Calu3 (cell line): Measurements from ENCODE around the gene SURF4. TPM values are rescaled to one million over a fixed set of nuclear protein-coding genes. Genes with fewer than 3 reads are reported as not detected.

Experiments
- BruUV-seq: library from RNA; stranded (reverse); fragments of 400-500 nt; replicated peaks from 2 replicates; lab custom pipeline; 2021; lab: Mats Ljungman, UMichigan
- CTCF ChIA-PET: fragments of 300-600 bp; sonication (Branson Sonifier 250); formaldehyde crosslinking; loops from one replicate; lab custom pipeline; 2022; ENCODE audit warnings: antibody characterized with exemption; lab: Charles Lee
- DNase-seq: peaks from one replicate; pipeline ENCODE4 v3.0.0; 2022
- H3K27ac Mint-ChIP-seq: one replicate; pipeline ENCODE4 v1.8.0; 2022; ENCODE audit warnings: mixed read lengths; ENCODE audit not compliant: unreplicated experiment
- H3K27me3 Mint-ChIP-seq: one replicate; pipeline ENCODE4 v1.8.0; 2022; ENCODE audit warnings: mixed read lengths; ENCODE audit not compliant: unreplicated experiment
- H3K36me3 Mint-ChIP-seq: one replicate; pipeline ENCODE4 v1.8.0; 2022; ENCODE audit warnings: mild to moderate bottlenecking, moderate library complexity, mixed read lengths; ENCODE audit not compliant: insufficient read depth, unreplicated experiment
- H3K4me1 Mint-ChIP-seq: one replicate; pipeline ENCODE4 v1.8.0; 2022; ENCODE audit warnings: mild to moderate bottlenecking, low read depth, mixed read lengths; ENCODE audit not compliant: unreplicated experiment
- H3K4me3 Mint-ChIP-seq: one replicate; pipeline ENCODE4 v1.8.0; 2022; ENCODE audit warnings: mild to moderate bottlenecking, low read depth, moderate library complexity, mixed read lengths; ENCODE audit not compliant: unreplicated experiment
- H3K9me3 Mint-ChIP-seq: one replicate; pipeline ENCODE4 v1.8.0; 2022; ENCODE audit warnings: low read depth, mixed read lengths; ENCODE audit not compliant: unreplicated experiment
- intact Hi-C: fragments of 100-400 bp; cut with micrococcal nuclease; formaldehyde crosslinking; loops from one replicate; pipeline ENCODE4 v1.10.0; 2022; ENCODE audit not compliant: unreplicated experiment
- total RNA-seq: library from RNA; stranded (reverse); gene quantifications from 2 replicates; pipeline ENCODE4 v1.2.3, GENCODE V29; 2022
- TF ChIP-seq, protein P1 (sequence below): fragments of 200-600 bp; IDR thresholded peaks from one replicate; pipeline ENCODE4 v1.8.0; 2022; ENCODE audit warnings: antibody characterized with exemption; ENCODE audit not compliant: unreplicated experiment

The SURF4 gene
- total RNA-seq, 1 experiment from 2014 or later = 129 TPM

DNA sequence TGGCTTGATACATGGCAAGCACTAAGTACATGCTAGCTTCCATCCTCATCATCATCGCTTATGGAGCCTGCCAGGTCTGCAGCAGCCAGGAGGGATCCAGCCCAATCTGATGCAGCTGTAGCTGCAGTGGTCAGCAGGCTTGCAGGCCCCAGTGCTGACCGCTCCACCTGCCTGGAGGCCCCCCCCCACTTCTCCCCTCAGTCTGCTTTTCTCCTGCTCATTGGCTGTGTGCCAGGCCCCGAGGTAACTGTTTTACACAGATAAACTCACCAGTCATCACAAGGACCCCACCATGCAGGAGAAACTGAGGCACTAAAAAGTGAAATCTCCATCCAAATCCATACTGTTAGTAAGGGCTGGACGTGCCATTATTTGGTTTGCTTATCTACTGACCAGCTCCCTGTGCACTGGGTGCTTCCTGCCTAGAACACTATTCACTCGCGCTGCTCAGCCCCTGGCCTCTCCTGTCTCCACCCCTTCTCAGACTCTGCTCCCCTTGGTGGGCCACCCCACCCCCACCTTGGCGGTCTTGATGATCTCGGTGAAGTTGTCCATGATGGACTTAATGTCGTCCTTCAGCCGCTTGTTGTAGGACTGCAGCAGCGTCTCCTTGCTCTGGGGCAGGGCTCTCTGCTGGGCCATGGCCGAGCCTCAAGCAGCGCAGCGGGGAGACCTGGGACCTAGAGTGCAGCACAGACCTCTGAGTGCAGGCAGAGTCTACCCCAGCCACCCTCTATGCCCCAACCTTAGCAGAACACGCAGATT, 29.7 kb downstream of the SURF4 start:
- TF ChIP-seq, protein P1, sequence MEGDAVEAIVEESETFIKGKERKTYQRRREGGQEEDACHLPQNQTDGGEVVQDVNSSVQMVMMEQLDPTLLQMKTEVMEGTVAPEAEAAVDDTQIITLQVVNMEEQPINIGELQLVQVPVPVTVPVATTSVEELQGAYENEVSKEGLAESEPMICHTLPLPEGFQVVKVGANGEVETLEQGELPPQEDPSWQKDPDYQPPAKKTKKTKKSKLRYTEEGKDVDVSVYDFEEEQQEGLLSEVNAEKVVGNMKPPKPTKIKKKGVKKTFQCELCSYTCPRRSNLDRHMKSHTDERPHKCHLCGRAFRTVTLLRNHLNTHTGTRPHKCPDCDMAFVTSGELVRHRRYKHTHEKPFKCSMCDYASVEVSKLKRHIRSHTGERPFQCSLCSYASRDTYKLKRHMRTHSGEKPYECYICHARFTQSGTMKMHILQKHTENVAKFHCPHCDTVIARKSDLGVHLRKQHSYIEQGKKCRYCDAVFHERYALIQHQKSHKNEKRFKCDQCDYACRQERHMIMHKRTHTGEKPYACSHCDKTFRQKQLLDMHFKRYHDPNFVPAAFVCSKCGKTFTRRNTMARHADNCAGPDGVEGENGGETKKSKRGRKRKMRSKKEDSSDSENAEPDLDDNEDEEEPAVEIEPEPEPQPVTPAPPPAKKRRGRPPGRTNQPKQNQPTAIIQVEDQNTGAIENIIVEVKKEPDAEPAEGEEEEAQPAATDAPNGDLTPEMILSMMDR = no peak
- H3K4me1 Mint-ChIP-seq = peaks cover 6% of the 10 kb centered on the region
- BruUV-seq = no TSS peak
- no peak for DNase-seq
- CTCF ChIA-PET = no interaction called here
- intact Hi-C loops = loop anchor here (10.0 kb wide), 1 partner anchor 59 kb away; no protein-coding TSS in a partner anchor
- no peaks in the 10 kb centered on the region for H3K27me3 Mint-ChIP-seq
- H3K9me3 Mint-ChIP-seq = no peaks in the 10 kb centered on the region
- H3K4me3 Mint-ChIP-seq = peak overlapping the region; percentile 82
- H3K36me3 Mint-ChIP-seq = peaks cover 52% of the 10 kb centered on the region
- H3K27ac Mint-ChIP-seq = no peak overlapping the region

DNA sequence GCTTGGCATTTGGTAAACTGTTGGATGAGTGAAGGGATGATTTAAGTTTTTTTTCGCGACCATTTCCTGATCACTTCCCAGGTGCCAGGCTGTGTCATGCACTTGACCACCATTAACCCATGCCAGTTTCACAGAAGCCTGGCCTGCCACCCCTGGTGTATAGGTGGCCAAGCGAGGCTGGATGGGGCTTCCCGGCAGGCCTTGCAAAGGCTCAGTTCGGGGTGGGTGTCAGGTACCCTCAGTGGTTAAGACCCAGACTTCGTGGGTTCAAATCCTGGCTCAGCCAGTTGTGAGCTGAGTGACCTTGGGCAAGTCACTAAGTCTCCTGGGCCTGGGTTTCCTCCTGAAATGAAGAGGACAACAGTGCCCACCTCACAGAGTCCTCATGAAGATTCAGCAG, 30.3 kb downstream of the SURF4 start:
- no peaks in the 10 kb centered on the region for H3K27me3 Mint-ChIP-seq
- H3K9me3 Mint-ChIP-seq = no peaks in the 10 kb centered on the region
- CTCF ChIA-PET = no interaction called here
- no peak overlapping the region for H3K4me3 Mint-ChIP-seq
- no peak for DNase-seq
- TF ChIP-seq, protein P1 = no peak
- BruUV-seq = no TSS peak
- H3K4me1 Mint-ChIP-seq = peaks cover 6% of the 10 kb centered on the region
- no peak overlapping the region for H3K27ac Mint-ChIP-seq
- intact Hi-C loops = loop anchor here (10.0 kb wide), 1 partner anchor 59 kb away; no protein-coding TSS in a partner anchor
- peaks cover 49% of the 10 kb centered on the region for H3K36me3 Mint-ChIP-seq

DNA sequence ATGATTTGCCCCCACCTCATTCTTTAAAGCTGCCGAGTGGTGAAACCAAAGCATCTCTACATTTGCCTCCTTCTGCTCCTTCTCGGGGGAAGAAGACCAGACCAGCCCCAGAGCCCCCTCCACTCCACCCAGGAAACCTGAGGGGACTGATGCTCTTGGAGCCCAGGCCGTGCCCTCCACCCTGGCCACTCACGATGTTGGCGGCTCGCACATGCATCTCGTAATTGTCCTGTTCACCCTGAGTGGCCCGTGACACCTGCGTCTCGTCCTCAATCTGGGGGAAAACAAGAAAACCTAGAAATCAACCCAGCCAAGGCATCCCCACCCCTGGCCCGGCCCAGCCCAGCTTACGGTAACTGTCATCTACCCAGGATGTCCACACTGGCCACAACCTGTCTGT, 30.9 kb downstream of the SURF4 start:
- BruUV-seq = no TSS peak
- Mint-ChIP-seq H3K4me3 (no peak overlapping the region), H3K4me1 (peaks cover 4% of the 10 kb centered on the region), H3K9me3 (no peaks in the 10 kb centered on the region), H3K36me3 (peaks cover 43% of the 10 kb centered on the region), H3K27me3 (no peaks in the 10 kb centered on the region), H3K27ac (no peak overlapping the region)
- no peak for DNase-seq
- TF ChIP-seq, protein P1 = no peak
- intact Hi-C loops = loop anchor here (10.0 kb wide), 1 partner anchor 60 kb away; no protein-coding TSS in a partner anchor
- CTCF ChIA-PET = no interaction called here

DNA sequence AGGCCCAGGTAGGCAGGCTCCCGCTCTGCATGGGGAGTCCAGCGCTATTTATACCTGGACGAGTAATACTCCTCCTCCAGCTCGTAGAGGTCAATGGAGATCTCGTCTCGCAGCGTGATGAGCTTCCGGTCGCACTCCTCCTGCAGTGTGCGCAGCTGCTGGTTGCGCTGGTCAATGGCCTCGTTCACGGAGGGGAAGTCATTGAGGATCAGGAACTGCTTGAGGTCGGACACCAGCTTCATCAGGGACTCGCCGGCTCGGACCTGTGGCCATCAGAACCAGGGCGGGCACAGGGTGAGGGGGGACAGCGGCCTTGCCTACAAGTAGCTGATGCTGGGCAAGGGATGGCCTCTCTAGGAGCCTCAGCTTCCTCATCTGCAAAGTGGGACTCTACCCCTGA, 31.8 kb downstream of the SURF4 start:
- intact Hi-C loops = loop anchor here (10.0 kb wide), 1 partner anchor 61 kb away; no protein-coding TSS in a partner anchor
- no peak for DNase-seq
- TF ChIP-seq, protein P1 = no peak
- CTCF ChIA-PET = no interaction called here
- Mint-ChIP-seq H3K36me3 (peaks cover 34% of the 10 kb centered on the region), H3K4me1 (no peaks in the 10 kb centered on the region), H3K27ac (no peak overlapping the region), H3K4me3 (no peak overlapping the region), H3K9me3 (no peaks in the 10 kb centered on the region), H3K27me3 (no peaks in the 10 kb centered on the region)
- BruUV-seq = no TSS peak
